Effector memory CD8-positive, alpha-beta T cell (primary cell): Measurements from ENCODE around the gene KBTBD12.

Source experiments
- ATAC-seq: fragments of 150-1000 bp; cut with Tn5 transposase; replicated peaks from 2 replicates; pipeline ENCODE4 v1.10.0; 2021; ENCODE audit warnings: mild to moderate bottlenecking, moderate library complexity
- DNase-seq, 3 experiments: peaks; one replicate each; pipeline ENCODE4 v3.0.0; 2021
- H3K27ac Mint-ChIP-seq, 2 donors: one replicate each; pipeline ENCODE4 v1.8.0; 2022; ENCODE audit warnings: mild to moderate bottlenecking in 2 of 2, mixed read lengths in 2 of 2, moderate library complexity in 2 of 2
- H3K27me3 Mint-ChIP-seq, 2 donors: one replicate each; pipeline ENCODE4 v1.8.0; 2022; ENCODE audit warnings: mixed read lengths in 2 of 2
- H3K36me3 Mint-ChIP-seq: one replicate; pipeline ENCODE4 v1.8.0; 2022; ENCODE audit warnings: mild to moderate bottlenecking, moderate library complexity, mixed read lengths; ENCODE audit not compliant: insufficient read depth
- H3K4me1 Mint-ChIP-seq, 2 donors: one replicate each; pipeline ENCODE4 v1.8.0; 2022; ENCODE audit warnings: low read depth in 2 of 2, mixed read lengths in 2 of 2
- H3K4me3 Mint-ChIP-seq, 2 donors: one replicate each; pipeline ENCODE4 v1.8.0; 2022; ENCODE audit warnings: mild to moderate bottlenecking in 2 of 2, mixed read lengths in 2 of 2, moderate library complexity in 2 of 2
- H3K9me3 Mint-ChIP-seq, 2 donors: one replicate each; pipeline ENCODE4 v1.8.0; 2022; ENCODE audit warnings: mixed read lengths in 2 of 2

Gene KBTBD12

DNA sequence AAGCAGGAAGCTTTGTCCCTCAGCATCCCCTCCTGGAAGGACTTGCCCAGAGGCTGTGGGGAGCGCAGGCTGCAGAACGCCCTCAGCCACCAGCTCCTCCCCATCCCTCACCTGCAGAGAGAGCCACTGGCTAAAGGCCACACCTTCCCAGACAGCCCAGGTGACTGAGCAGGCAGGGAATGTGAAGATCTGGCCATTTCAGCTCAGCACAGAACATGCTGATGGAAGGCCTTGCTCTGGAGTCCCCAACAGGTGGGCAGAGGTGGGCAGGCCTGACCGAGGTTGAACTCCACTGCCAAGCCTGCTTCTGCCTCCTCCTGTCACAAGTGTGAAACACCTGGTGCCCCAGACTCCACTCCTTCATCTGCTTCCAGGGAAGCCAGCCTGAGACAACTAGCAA, 86.5 kb downstream of the KBTBD12 start:
- Mint-ChIP-seq H3K4me3 (no peak overlapping the region), H3K9me3 (no peaks in the 10 kb centered on the region), H3K27me3 (peaks cover 16 to 55% of the 10 kb centered on the region in 2 donors), H3K36me3 (no peaks in the 10 kb centered on the region), H3K27ac (no peak overlapping the region), H3K4me1 (no peaks in the 10 kb centered on the region)
- DNase-seq, result no peak
- ATAC-seq, result no peak

DNA sequence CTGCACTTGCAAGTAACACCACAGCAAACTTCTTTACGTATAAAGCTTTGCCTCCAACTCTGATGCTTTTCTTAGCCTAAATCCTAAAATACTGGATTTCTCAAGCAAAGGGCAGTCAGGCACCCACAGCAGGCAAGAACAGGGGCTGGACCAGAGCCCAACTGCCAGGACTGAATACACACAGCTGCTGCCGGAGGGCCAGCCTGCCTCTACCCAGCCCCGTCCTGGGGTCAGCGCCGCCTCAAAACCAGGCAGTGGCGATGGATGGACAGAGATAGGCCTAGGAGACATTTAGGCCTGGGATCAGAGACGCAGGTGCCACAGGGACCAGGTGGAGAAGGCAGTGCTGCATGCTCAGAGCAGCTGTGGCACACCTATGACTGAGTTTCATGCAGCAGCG, 89.6 kb downstream of the KBTBD12 start:
- no peak overlapping the region for H3K27ac Mint-ChIP-seq
- no peaks in the 10 kb centered on the region for H3K4me1 Mint-ChIP-seq
- H3K27me3 Mint-ChIP-seq, result peaks cover 11 to 52% of the 10 kb centered on the region in 2 donors
- no peaks in the 10 kb centered on the region for H3K36me3 Mint-ChIP-seq
- DNase-seq, result no peak
- no peak overlapping the region for H3K4me3 Mint-ChIP-seq
- no peak for ATAC-seq
- H3K9me3 Mint-ChIP-seq, result no peaks in the 10 kb centered on the region

DNA sequence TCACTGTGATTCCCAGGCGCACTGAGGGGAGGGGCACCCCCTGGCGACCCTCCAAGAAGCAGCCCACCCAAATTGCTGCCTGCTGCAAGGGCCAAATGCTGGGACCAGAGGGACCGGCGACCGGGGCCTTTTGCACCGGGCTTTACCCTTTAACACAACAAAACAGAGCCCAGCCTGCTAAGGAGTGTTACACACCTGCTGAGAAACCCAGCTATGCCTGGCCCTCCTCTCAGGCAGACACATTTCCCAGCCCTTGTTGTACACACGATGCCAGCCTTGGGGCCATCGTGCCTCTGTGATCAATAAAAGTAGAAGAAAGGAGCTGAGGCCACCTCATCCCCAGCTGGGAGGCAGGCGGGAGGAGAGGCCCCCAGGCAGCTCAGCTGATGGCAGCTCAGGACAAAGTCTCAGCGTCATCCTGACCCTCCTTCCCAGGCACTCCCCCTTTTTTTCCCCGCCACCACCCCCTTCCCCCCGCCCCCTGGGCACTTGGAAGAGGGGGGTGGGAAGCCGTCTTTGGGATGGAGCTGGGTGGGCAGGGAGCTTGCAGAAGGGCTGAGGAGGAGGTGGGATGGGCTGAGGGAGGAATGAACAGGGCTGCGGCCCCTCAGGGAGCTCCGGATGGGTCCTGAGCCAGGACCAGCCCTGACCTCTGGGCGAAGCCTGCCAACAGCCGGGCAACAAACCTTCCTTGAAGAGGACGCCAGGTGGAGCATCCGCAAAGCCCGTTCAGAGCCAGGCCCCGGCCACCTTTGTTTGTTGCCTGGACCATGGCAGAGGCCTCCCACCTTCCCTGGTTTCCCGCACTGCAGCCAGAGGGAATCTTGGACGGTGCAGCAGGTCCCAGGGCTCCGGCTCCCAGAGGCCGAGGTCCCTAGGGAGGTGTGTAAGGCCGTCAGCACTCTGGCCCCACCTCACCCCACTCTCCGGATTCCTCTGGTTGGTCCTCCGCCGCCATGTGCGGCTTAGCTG, 91.3 kb downstream of the KBTBD12 start:
- ATAC-seq (no peak), DNase-seq (no peak)
- Mint-ChIP-seq H3K27me3 (peaks cover 19 to 62% of the 10 kb centered on the region in 2 donors), H3K36me3 (no peaks in the 10 kb centered on the region), H3K4me1 (no peaks in the 10 kb centered on the region), H3K27ac (no peak overlapping the region), H3K4me3 (no peak overlapping the region), H3K9me3 (no peaks in the 10 kb centered on the region)

DNA sequence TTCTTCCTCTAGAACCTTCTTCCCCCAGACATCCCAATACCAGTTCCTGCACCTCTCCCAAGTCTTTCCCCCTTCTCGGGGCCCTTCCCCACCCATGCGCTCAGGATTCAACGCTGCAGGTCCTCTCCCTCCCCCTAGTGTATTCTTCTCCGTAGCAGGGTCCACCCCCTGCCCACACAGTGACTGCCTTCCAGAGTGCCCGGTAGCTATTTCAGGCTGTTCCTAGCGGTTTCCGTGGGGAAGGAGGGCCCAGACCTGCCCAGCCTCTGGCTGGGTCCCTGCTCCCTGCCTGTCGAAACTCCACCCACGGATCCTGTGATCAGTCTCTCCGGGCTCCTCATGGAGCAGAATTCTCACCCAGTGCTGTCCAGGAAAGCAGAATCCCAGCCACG, 92.0 kb downstream of the KBTBD12 start:
- no peak overlapping the region for H3K27ac Mint-ChIP-seq
- no peak for ATAC-seq
- H3K36me3 Mint-ChIP-seq, result no peaks in the 10 kb centered on the region
- no peak for DNase-seq
- no peaks in the 10 kb centered on the region for H3K4me1 Mint-ChIP-seq
- H3K9me3 Mint-ChIP-seq, result no peaks in the 10 kb centered on the region
- peaks cover 23 to 63% of the 10 kb centered on the region in 2 donors for H3K27me3 Mint-ChIP-seq
- no peak overlapping the region for H3K4me3 Mint-ChIP-seq

DNA sequence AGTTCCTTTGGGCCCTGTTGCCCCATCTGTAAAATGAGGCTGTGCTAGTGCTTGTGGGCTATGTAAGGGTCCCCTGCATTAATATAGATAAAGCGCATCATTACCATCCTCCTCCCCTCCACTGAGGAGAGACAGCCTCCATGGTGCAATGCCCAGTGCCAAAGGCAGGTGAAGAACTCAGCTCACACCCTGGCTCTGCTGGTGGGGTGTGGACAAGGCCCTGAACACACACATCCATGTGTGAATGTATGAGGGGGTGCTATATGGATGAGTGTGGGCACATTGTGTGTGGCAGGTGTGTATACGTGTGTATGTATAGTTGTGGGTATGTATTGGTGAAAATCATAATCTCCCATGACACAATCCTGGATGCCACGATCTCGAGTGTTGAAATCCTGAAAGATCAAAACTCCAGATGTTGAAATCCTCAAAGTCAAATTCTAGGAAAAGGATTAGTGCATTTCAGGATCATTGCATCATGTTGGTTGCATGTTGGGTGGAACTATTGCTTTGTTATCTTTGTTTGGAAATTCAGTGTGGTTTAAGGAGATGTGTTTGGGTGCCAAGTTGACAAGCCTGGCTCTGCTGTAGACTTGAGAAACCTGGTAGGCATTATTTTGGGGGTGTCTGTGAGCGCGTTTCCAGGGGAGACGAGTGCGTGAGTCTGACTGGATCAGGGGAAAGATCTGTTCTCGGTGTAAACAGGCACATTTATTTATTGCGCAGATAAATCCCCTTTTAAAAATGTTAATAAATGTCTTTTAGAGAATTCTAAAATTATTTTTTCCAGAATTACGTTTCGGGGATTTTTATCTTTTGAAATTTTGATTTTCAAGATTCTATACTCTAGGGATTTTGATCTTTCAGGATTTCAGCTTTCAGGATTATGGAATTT, 95.2 kb downstream of the KBTBD12 start:
- Mint-ChIP-seq H3K4me3 (no peak overlapping the region), H3K27me3 (peaks cover 23 to 55% of the 10 kb centered on the region in 2 donors), H3K4me1 (no peaks in the 10 kb centered on the region), H3K27ac (no peak overlapping the region), H3K36me3 (no peaks in the 10 kb centered on the region), H3K9me3 (no peaks in the 10 kb centered on the region)
- ATAC-seq, result no peak
- no peak for DNase-seq

DNA sequence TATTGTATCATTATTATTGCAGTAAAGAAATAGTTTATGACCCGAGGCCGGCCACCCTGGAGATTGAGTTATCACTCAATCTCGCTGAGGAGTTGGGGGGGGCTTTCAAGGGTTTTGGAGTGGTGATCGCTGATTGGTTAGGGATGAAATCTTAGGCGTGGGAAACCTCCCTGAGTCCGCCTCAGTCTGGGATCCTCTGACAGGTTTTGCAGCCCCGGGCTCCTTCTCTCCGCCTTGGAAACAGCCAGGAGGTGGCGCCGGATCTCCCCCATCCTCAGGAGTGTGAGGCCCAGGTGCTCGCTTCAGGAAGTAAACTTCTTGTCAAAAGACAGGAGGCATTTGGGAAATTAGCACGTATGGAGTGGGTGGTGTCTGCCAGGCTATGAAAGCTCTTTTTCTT, 96.1 kb downstream of the KBTBD12 start:
- Mint-ChIP-seq H3K27ac (peak overlapping the region; percentile 19 to 64), H3K36me3 (no peaks in the 10 kb centered on the region), H3K9me3 (no peaks in the 10 kb centered on the region), H3K4me3 (no peak overlapping the region), H3K27me3 (peaks cover 23 to 45% of the 10 kb centered on the region in 2 donors), H3K4me1 (no peaks in the 10 kb centered on the region)
- ATAC-seq (no peak), DNase-seq (no peak)

DNA sequence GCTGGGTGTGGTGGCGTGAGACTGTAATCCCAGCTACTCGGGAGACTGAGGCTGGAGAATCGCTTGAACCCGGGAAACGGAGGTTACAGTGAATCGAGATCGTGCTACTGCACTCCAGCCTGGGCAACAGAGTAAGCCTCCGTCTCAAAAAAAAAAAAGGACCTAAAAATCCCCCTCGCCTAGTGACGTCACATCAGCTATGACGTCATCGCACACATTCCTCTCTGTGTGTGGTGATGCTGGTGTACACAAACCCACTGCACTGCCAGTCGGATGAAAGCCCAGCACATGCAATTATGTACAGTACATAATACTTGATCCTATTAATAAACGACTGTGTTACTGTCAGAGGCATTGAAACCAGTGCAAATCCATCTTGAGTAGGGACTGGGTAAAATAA, 97.0 kb downstream of the KBTBD12 start:
- Mint-ChIP-seq H3K36me3 (no peaks in the 10 kb centered on the region), H3K4me1 (no peaks in the 10 kb centered on the region), H3K27me3 (peaks cover 19 to 38% of the 10 kb centered on the region in 2 donors), H3K27ac (no peak overlapping the region), H3K9me3 (no peaks in the 10 kb centered on the region), H3K4me3 (no peak overlapping the region)
- no peak for DNase-seq
- no peak for ATAC-seq

DNA sequence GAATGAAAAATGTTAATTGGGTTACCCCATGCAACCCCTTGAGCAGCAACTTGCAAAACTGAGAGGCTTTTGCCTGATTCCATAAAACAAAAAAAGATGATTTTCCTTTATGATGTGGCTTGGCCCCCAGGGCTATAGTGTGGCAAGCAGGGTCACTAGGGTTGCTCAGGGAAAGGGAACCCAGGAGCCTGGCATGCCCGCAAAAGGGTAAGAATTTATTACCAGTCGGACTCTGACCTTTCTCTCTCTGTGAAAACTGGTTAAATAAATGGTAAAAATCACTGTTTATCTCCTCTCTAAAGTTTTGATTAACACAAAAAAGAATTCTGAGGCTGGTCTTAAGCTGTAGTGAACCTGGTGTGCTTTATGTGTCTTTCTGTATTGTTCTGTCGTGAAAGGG, 99.5 kb downstream of the KBTBD12 start:
- H3K27me3 Mint-ChIP-seq, result peaks cover 17 to 28% of the 10 kb centered on the region in 2 donors
- H3K9me3 Mint-ChIP-seq, result no peaks in the 10 kb centered on the region
- H3K4me1 Mint-ChIP-seq, result no peaks in the 10 kb centered on the region
- DNase-seq (no peak), ATAC-seq (no peak)
- no peak overlapping the region for H3K4me3 Mint-ChIP-seq
- H3K36me3 Mint-ChIP-seq, result no peaks in the 10 kb centered on the region
- H3K27ac Mint-ChIP-seq, result no peak overlapping the region

DNA sequence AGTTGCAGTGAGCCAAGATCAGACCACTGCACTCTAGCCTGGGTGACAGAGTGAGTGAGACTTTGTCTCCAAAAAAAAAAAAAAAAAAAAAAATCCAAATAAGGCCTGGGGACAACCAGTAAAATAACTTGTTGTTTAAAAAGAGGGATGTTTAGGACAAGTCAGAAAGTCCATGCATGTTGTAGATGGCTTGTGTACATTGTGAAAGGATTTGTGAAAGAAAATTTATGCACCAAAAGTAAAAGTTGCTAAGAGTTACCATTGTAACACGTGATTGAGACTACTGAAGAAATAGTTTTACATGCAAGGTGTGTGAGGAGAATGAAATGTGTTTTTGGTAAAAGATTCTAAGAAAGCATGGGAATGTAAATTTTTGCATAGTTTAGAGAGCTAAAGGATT, 101.5 kb downstream of the KBTBD12 start:
- Mint-ChIP-seq H3K4me3 (no peak overlapping the region), H3K27me3 (peaks cover 2 to 10% of the 10 kb centered on the region in 2 donors), H3K27ac (no peak overlapping the region), H3K4me1 (no peaks in the 10 kb centered on the region), H3K36me3 (no peaks in the 10 kb centered on the region), H3K9me3 (no peaks in the 10 kb centered on the region)
- DNase-seq (no peak), ATAC-seq (no peak)

DNA sequence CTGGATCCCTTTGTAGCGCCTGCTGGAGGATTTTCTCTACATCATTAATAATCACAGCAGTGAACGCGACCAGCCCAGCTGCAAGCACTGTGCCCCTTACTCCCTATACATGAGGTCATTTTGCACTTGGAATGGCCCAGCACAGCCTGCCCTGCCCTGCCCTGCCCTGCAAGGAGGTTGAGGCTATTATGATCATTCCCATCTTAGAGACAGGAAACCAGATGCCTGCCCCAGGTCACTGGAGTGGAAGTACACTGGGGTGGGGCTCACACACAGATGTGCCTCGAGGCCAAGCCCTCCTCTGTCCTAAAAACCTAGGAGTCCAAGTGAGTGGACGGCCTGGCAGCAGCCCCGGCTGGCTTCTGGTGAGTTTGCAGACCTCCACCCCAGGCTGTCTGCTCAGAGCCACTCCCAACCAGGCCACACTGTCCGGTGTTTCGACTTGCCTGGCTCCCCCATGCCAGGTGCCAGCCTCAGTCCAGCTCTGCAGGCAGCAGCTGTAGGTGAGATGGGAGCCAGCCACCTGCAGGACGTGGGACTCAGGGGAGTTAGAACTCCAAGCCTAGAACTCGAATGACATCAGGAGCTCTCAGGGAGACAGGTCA, 106.8 kb downstream of the KBTBD12 start:
- Mint-ChIP-seq H3K4me3 (no peak overlapping the region), H3K27me3 (peaks cover 21 to 45% of the 10 kb centered on the region in 2 donors), H3K36me3 (no peaks in the 10 kb centered on the region), H3K9me3 (no peaks in the 10 kb centered on the region), H3K4me1 (no peaks in the 10 kb centered on the region), H3K27ac (no peak overlapping the region)
- no peak for DNase-seq
- no peak for ATAC-seq

DNA sequence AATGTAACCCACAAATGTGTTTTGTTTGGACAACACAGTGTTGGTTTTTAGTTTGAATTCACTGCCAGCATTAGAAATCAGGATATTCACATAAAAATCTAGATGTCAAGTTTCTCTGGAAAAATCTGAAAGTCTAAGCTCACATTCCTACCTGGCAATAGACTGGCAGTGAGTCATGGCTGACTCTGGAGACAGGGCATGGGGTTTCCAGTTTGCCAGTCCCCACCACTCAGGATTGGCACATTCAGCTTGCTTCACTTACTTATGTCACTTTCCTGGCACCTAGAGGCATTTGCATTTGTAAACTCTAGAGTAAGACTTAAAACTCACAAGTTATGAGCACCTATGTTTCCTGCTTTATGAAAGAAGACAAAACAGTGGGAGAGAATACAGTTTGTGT, 118.1 kb downstream of the KBTBD12 start:
- DNase-seq (no peak), ATAC-seq (no peak)
- H3K27me3 Mint-ChIP-seq, result peaks cover 27 to 31% of the 10 kb centered on the region in 2 donors
- H3K4me3 Mint-ChIP-seq, result no peak overlapping the region
- H3K9me3 Mint-ChIP-seq, result no peaks in the 10 kb centered on the region
- H3K4me1 Mint-ChIP-seq, result no peaks in the 10 kb centered on the region
- no peaks in the 10 kb centered on the region for H3K36me3 Mint-ChIP-seq
- no peak overlapping the region for H3K27ac Mint-ChIP-seq

DNA sequence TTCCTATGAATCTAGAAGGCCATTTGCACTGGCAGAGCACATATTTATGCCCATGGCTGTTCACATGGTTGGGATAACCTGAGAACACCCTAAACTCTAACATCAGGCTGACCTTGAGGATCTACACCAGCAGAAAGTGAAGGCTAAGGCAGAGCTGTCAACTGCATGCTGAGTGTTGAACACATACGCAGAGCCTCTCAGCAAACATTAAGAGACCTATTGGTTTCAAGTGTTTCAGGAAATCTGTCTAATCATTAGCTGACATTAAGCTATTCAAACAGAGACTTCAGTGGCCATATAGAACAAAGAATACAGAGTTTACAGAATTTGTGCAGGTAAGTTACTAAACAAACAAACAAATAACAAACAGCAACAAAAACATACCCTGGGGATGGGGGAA, 121.1 kb downstream of the KBTBD12 start:
- no peak overlapping the region for H3K4me3 Mint-ChIP-seq
- H3K27me3 Mint-ChIP-seq, result peaks cover 19 to 28% of the 10 kb centered on the region in 2 donors
- no peaks in the 10 kb centered on the region for H3K36me3 Mint-ChIP-seq
- no peak for DNase-seq
- H3K4me1 Mint-ChIP-seq, result no peaks in the 10 kb centered on the region
- ATAC-seq, result no peak
- no peaks in the 10 kb centered on the region for H3K9me3 Mint-ChIP-seq
- no peak overlapping the region for H3K27ac Mint-ChIP-seq
